Panc1 (cell line): ENCODE measurements around the gene PRKCQ. TPM values are rescaled to one million over a fixed set of nuclear protein-coding genes. Genes with fewer than 3 reads are reported as not detected.

Source experiments
- ATAC-seq: fragments of 200-7000 bp; cut with Tn5 transposase; 2 replicates; pipeline ENCODE4 v1.9.1; 2020; ENCODE audit warnings: mild to moderate bottlenecking, moderate library complexity
- BruUV-seq: library from RNA; stranded (reverse); fragments of 400-500 nt; replicated peaks from 2 replicates; lab custom pipeline; 2021; lab: Mats Ljungman, UMichigan
- CTCF ChIA-PET: fragments of 300-600 bp; sonication (Branson Sonifier 250); formaldehyde crosslinking; loops from one replicate; lab custom pipeline; 2022; ENCODE audit warnings: antibody characterized with exemption; lab: Charles Lee
- POLR2A ChIA-PET: fragments of 300-600 bp; sonication (Branson Sonifier 250); formaldehyde crosslinking; loops from one replicate; lab custom pipeline; 2022; ENCODE audit warnings: antibody characterized with exemption; lab: Charles Lee
- DNase-seq: peaks from one replicate; pipeline ENCODE4 v3.0.0-alpha.2; 2010; ENCODE audit warnings: low read depth, low spot score
- H3K27ac ChIP-seq: 2 replicates; pipeline ENCODE4 v1.5.1; 2011; ENCODE audit warnings: mild to moderate bottlenecking, low read length, inconsistent platforms
- H3K27me3 ChIP-seq: fragments of 200-500 bp; sonication (Bioruptor generic); 2 replicates; pipeline ENCODE4 v1.6.0; 2014; ENCODE audit warnings: low read length, inconsistent platforms; ENCODE audit not compliant: control insufficient read depth, insufficient read depth
- H3K36me3 ChIP-seq: fragments of 200-500 bp; sonication (Bioruptor generic); 2 replicates; pipeline ENCODE4 v1.5.1; 2014; ENCODE audit warnings: inconsistent platforms, mild to moderate bottlenecking, low read length, moderate library complexity; ENCODE audit not compliant: control insufficient read depth, insufficient read depth
- H3K4me1 ChIP-seq: 2 replicates; pipeline ENCODE4 v1.5.1; 2011; ENCODE audit warnings: inconsistent platforms, mild to moderate bottlenecking, low read length, moderate library complexity; ENCODE audit not compliant: control insufficient read depth, insufficient read depth
- H3K4me3 ChIP-seq, 2 experiments: 2 replicates each; pipeline ENCODE4 v1.5.1; 2011 to 2012; ENCODE audit warnings: low read depth in 2 of 2, low read length in 2 of 2, mild to moderate bottlenecking in 2 of 2, inconsistent platforms in 1 of 2, moderate library complexity in 1 of 2
- H3K9me3 ChIP-seq: fragments of 200-500 bp; sonication (Bioruptor generic); 2 replicates; pipeline ENCODE4 v1.5.1; 2014; ENCODE audit warnings: low read depth, mild to moderate bottlenecking, inconsistent platforms, low read length, moderate library complexity; ENCODE audit not compliant: control insufficient read depth, insufficient read depth
- POLR2AphosphoS5 ChIP-seq: IDR thresholded peaks from 2 replicates; pipeline ENCODE4 v1.6.1; 2012; ENCODE audit warnings: mild to moderate bottlenecking, low read depth, low read length, moderate library complexity
- SIN3A ChIP-seq: IDR thresholded peaks from 2 replicates; pipeline ENCODE4 v1.6.1; 2012; ENCODE audit warnings: low read depth, mild to moderate bottlenecking, low read length, moderate library complexity, borderline replicate concordance; ENCODE audit not compliant: insufficient read depth
- TCF7L2 ChIP-seq: IDR thresholded peaks from 2 replicates; pipeline ENCODE4 v1.6.1; 2011; ENCODE audit warnings: mild to moderate bottlenecking, low read depth, low read length, inconsistent platforms
- in situ Hi-C: cut with HindIII; loops from 2 replicates; pipeline ENCODE4 v1.10.0; 2016; ENCODE audit warnings: low sequenced_read_pairs, low pct_unique_long_range_greater_than_20kb
- intact Hi-C: fragments of 100-400 bp; cut with micrococcal nuclease; formaldehyde crosslinking; loops from one replicate; pipeline ENCODE4 v1.10.0; 2022; ENCODE audit not compliant: unreplicated experiment
- total RNA-seq: library from RNA; stranded (reverse); gene quantifications from one replicate; pipeline ENCODE4 v1.2.1, GENCODE V29; 2021; ENCODE audit not compliant: unreplicated experiment
- TF ChIP-seq, protein P1 (sequence below): fragments of 450-650 bp; IDR thresholded peaks from 2 replicates; pipeline ENCODE4 v1.5.1; 2017; ENCODE audit warnings: mild to moderate bottlenecking
- TF ChIP-seq, protein P2 (sequence below), 2 experiments: IDR thresholded peaks; 2 replicates each; pipeline ENCODE4 v1.6.1; 2011 to 2012; ENCODE audit warnings: low read depth in 2 of 2, control low read depth in 1 of 2, low read length in 1 of 2, mild to moderate bottlenecking in 1 of 2, moderate library complexity in 1 of 2; ENCODE audit not compliant: insufficient read depth in 1 of 2

Gene PRKCQ
- total RNA-seq, 1 experiment from 2014 or later, result 0.23 TPM

DNA sequence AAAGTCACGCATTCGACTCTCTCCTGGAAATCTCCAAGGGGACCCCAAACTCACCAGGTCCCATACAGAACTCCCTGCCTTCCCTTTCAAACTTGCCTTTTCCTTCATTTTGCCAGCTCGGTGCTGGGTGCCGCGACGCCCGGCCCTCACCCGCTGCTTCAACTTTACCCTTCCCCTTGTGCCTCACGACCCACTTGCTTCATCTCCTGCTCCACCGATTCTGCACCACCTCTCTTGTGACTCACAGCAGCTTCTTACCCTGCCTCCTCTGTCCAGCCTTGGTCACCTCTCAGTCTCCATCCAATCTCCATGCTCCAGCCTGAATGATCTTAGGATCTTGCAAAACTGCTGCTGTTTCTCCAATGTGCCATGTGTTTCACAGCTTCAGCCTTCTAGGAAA lies 59.9 kb downstream of the PRKCQ start:
- Histone ChIP-seq H3K4me1 (no peaks in the 10 kb centered on the region), H3K27me3 (peaks cover 9% of the 10 kb centered on the region), H3K4me3 (no peak overlapping the region), H3K36me3 (no peaks in the 10 kb centered on the region), H3K9me3 (no peaks in the 10 kb centered on the region), H3K27ac (no peak overlapping the region)
- BruUV-seq, result no TSS peak
- TF ChIP-seq POLR2AphosphoS5 (no peak), SIN3A (no peak), TCF7L2 (no peak)
- TF ChIP-seq, protein P1, sequence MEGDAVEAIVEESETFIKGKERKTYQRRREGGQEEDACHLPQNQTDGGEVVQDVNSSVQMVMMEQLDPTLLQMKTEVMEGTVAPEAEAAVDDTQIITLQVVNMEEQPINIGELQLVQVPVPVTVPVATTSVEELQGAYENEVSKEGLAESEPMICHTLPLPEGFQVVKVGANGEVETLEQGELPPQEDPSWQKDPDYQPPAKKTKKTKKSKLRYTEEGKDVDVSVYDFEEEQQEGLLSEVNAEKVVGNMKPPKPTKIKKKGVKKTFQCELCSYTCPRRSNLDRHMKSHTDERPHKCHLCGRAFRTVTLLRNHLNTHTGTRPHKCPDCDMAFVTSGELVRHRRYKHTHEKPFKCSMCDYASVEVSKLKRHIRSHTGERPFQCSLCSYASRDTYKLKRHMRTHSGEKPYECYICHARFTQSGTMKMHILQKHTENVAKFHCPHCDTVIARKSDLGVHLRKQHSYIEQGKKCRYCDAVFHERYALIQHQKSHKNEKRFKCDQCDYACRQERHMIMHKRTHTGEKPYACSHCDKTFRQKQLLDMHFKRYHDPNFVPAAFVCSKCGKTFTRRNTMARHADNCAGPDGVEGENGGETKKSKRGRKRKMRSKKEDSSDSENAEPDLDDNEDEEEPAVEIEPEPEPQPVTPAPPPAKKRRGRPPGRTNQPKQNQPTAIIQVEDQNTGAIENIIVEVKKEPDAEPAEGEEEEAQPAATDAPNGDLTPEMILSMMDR, result no peak
- TF ChIP-seq, protein P2, sequence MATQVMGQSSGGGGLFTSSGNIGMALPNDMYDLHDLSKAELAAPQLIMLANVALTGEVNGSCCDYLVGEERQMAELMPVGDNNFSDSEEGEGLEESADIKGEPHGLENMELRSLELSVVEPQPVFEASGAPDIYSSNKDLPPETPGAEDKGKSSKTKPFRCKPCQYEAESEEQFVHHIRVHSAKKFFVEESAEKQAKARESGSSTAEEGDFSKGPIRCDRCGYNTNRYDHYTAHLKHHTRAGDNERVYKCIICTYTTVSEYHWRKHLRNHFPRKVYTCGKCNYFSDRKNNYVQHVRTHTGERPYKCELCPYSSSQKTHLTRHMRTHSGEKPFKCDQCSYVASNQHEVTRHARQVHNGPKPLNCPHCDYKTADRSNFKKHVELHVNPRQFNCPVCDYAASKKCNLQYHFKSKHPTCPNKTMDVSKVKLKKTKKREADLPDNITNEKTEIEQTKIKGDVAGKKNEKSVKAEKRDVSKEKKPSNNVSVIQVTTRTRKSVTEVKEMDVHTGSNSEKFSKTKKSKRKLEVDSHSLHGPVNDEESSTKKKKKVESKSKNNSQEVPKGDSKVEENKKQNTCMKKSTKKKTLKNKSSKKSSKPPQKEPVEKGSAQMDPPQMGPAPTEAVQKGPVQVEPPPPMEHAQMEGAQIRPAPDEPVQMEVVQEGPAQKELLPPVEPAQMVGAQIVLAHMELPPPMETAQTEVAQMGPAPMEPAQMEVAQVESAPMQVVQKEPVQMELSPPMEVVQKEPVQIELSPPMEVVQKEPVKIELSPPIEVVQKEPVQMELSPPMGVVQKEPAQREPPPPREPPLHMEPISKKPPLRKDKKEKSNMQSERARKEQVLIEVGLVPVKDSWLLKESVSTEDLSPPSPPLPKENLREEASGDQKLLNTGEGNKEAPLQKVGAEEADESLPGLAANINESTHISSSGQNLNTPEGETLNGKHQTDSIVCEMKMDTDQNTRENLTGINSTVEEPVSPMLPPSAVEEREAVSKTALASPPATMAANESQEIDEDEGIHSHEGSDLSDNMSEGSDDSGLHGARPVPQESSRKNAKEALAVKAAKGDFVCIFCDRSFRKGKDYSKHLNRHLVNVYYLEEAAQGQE (IDR thresholded peaks at IDR 0.05; ENCODE audit: insufficient read depth in 1 of 2, low read depth in 2 of 2, low read length in 1 of 2), result no peak
- intact Hi-C loops (no loop called here), in situ Hi-C loops (no loop called here)
- ChIA-PET POLR2A (no interaction called here), CTCF (no interaction called here)
- DNase-seq, result no peak
- ATAC-seq, result no peak

DNA sequence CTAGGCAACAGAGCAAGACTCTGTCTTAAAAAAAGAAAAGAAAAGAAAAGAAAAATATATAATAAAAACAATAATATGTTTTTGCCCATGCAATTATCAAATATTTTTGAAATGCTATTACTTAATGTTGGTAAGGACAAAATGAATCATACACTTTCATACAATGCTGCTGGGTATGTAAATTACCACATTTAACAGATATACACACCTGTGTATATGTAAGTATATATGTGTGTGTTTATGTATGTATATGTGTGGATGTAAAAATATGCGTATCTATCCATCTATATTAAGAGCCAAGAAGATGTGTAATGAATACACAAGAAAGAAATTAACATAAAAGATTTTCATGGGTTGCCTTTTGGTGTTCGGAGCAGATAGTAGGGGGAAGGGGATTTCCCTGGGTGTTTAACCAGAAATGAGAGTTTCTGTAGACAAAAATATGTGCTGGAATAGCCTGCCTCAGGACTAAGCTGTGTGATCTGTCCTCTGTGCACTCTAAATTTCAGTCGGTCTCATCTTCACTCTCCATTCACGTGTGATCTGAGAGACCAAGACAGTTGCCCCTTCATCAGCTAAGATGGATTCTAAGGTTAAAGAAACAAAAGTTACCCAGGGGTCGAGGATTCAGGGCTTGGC lies 61.2 kb downstream of the PRKCQ start:
- Histone ChIP-seq H3K27me3 (peaks cover 9% of the 10 kb centered on the region), H3K9me3 (no peaks in the 10 kb centered on the region), H3K27ac (no peak overlapping the region), H3K4me1 (no peaks in the 10 kb centered on the region), H3K36me3 (no peaks in the 10 kb centered on the region), H3K4me3 (no peak overlapping the region)
- in situ Hi-C loops, result no loop called here
- ChIA-PET CTCF (no interaction called here), POLR2A (no interaction called here)
- BruUV-seq, result no TSS peak
- ATAC-seq, result no peak
- no peak for DNase-seq
- intact Hi-C loops, result no loop called here
- no peak for TF ChIP-seq TCF7L2
- no peak for TF ChIP-seq SIN3A
- TF ChIP-seq POLR2AphosphoS5, result no peak
- TF ChIP-seq, protein P1, result no peak
- TF ChIP-seq, protein P2 (IDR thresholded peaks at IDR 0.05; ENCODE audit: insufficient read depth in 1 of 2, low read depth in 2 of 2, low read length in 1 of 2), result no peak
